ENCODE results near the gene BAX.
"Not testable (repeated sequence)": the region's sequence is repeated elsewhere in the genome, so short reads cannot be mapped to it uniquely, and the experiment has no call there.

BAX gene

DNA sequence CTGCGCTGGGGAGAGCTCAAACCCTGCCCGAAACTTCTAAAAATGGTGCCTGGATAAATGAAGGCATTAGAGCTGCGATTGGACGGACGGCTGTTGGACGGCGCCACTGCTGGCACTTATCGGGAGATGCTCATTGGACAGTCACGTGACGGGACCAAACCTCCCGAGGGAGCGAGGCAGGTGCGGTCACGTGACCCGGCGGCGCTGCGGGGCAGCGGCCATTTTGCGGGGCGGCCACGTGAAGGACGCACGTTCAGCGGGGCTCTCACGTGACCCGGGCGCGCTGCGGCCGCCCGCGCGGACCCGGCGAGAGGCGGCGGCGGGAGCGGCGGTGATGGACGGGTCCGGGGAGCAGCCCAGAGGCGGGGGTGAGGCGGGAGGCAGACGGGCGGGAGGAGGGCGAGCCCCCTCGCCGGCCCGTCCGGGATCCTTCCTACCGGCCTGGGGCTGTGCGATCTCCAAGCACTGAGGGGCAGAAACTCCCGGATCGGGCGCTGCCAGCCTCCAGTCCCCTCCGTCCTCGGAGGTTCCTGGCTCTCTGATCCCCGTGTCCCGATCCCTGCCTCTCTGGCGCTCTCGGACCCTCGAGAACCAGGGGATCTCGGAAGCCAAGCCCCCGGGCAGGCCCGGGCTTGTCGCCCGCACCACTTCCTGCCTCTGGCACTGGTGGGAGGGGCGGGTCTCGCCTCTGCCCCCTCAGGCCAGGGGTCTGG is at the start of gene BAX:
Gene BAX, plus strand, starts transcription at position 281 of the 713 bp plus-strand sequence. Its CDS starts 54 bp downstream, at position 335.
- DNase-seq, result peak; percentile 84

DNA sequence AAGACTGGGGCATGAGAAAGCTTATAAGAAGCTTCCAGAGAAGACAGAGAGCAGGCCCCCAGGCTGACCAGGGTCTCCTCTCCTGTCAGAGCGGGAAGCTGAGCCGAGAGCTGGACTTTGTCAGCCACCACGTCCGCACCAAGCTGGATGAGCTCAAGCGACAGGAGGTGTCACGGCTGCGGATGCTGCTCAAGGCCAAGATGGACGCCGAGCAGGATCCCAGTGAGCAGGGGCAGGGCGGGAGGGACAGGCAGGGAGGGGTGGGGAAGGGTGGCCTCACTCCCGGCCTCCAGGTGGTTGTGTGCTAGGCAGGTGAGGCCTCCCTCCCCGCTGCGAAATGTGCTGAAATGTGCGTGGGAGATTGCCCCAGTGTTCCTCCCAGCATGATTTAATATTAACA is 49.0 kb upstream of the BAX start:
- no peak for DNase-seq

GRCh38 chr19:48906324-48906723 is 48.4 kb upstream of the BAX start:
- DNase-seq, result no peak

DNA sequence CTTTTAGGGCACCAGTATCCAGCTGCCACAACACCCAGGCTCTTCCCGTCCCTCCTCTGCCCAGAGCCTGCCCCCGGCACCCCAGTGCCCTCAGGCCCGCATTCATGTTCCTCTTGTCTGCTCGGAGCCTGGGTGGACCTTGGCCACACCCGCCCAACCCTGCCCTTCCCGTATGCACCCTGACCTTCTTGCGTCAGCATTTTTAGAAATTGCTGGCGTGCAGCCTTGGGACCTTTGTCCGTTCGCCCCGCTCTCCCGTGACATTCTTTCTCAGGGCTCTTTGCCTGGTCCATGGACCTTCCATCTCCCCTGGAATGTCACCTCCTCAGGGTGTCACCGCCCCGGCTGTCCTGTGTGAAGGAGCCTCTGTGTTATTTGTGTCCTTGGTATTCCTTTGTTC is 47.0 kb upstream of the BAX start:
- no peak for DNase-seq

DNA sequence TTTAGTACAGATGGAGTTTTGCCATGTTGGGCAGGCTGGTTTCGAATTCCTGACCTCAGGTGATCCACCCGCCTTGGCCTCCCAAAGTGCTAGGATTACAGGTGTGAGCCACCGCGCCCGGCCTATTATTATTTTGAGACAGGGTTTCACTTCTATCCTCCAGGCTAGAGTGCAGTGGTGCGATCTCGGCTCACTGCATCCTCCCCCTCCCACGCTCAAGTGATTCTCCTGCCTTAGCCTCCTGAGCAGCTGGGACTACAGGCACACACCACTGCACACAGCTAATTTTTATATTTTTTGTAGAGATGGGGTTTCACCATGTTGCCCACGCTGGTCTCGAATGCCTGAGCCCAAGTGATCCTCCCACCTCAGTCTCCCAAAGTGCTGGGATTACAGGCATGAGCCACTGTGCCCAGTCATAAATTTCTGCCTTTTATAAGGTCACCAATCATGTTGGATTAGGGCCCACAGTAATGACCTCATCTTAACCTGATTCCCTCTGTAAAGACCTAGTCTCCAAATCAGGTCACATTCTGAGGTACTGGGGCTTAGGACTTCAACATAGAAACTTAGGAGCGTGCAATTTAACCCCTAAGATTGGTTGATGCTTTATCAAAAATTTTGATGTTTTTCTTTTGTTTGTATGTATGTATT is 45.1 kb upstream of the BAX start:
- not testable (repeated sequence) for DNase-seq

DNA sequence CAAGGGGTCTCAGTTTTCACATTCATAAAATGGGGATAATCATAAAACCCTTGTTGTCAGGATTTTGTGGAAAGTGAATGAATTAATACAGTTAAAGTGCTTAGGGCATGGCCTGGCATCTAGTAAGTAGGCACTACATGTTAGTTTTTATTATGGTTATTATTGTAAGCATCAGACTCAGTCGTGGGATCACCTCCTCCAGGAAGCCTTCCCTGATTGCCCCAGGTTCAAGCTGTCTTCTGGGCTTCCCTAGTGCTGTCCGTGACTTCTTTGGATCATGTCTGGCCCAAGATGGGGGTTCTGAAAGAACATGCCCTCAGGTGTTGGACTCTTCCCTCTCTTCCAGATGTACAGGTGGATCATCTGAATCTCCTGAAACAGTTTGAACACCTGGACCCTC is 43.9 kb upstream of the BAX start:
- no peak for DNase-seq

GRCh38 chr19:48913114-48913889 is 41.4 kb upstream of the BAX start:
- no peak for DNase-seq

DNA sequence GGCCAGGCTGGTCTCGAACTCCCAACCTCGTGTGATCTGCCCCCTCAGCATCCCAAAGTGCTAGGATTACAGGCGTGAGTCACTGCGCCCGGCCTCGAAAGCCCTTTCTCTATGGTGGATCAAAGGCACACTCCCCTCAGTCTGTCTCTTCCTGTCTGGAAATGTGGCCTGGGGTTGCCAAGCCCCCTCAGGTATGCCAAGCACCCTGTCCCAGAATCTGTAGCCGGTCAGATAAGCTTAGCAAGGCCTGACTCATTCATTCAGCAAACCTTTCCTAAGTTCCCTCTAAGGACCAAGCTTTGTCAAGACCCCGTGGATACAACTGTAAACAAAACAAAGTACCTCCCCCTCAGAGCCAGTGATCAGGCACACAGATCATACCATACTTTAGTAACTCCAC is 40.5 kb upstream of the BAX start:
- DNase-seq, result no peak

DNA sequence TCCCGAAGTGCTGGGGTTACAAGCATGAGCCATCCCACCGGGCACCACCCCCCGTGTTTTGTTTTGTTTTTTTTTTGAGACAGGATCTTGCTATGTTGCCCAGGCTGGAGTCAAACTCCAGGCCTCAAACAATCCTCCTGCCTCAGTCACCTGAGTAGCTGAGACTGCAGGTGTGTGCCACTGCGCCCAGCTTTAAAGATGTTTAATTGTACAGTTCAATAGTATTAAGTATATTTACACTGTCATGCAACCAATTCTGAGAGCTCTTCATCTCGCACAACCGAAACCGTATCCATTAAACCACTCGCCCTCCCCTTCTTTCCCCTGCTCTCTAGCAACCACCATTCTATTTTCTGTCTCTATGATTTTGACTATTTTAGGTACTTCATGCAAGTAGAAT is 38.9 kb upstream of the BAX start:
- DNase-seq, result peak; percentile 71

DNA sequence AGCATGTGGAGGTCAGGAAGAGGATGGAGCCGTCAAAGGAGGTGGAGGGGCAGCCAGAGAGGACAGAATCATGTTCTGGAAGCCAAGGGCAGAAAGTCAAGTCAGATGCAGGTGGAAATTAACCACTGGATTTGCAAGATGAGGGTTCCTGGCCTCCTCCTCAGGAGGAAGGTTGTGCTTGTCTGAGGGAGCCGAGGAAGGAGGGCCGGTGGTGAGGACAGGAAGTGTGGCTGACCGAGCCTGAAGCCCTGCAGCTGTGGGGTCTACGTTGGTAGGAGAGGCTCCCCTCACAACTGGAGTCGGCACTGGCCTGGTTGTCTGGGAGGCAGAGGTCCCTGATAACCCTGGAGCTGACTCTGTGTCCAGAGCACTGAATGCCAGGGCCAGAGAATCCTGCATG is 36.6 kb upstream of the BAX start:
- DNase-seq, result no peak

GRCh38 chr19:48918801-48919247 is 35.9 kb upstream of the BAX start:
- DNase-seq, result no peak

- not testable (repeated sequence) for DNase-seq
Measured at GRCh38 chr19:48919271-48919670, 35.4 kb upstream of the BAX start.

GRCh38 chr19:48920949-48921348 is 33.7 kb upstream of the BAX start:
- DNase-seq, result no peak

DNA sequence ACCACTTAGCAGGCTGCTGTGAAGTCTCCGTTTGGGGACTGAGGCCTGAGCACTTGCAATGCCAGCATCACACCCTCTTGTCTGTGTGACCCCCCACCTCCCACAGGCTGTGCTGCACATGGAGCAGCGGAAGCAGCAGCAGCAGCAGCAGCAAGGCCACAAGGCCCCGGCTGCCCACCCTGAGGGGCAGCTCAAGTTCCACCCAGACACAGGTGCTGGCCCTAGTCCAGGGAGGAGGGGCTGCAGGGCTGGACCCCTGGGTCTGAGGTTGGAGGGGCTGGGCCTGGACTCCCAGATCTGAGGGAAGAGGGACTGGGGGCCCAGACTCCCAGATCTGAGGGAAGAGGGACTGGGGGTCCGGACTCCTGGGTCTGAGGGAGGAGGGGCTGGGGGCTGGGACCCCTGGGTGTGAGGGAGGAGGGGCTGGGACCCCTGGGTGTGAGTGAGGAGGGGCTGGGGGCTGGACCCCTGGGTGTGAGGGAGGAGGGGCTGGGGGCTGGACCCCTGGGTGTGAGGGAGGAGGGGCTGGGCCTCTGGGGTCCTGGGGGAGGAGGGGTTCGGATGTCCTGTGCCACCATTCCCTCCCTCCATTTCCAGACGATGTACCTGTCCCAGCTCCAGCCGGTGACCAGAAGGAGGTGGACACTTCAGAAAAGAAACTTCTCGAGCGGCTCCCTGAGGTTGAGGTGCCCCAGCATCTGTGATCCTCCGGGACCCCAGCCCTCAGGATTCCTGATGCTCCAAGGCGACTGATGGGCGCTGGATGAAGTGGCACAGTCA is 32.8 kb upstream of the BAX start:
- DNase-seq, result no peak

- no peak for DNase-seq
Measured at GRCh38 chr19:48922548-48923490, 31.9 kb upstream of the BAX start.

GRCh38 chr19:48925240-48925843 is 29.3 kb upstream of the BAX start:
- no peak for DNase-seq

- DNase-seq, result not testable (repeated sequence)
Measured at GRCh38 chr19:48925890-48926289, 28.8 kb upstream of the BAX start.

DNA sequence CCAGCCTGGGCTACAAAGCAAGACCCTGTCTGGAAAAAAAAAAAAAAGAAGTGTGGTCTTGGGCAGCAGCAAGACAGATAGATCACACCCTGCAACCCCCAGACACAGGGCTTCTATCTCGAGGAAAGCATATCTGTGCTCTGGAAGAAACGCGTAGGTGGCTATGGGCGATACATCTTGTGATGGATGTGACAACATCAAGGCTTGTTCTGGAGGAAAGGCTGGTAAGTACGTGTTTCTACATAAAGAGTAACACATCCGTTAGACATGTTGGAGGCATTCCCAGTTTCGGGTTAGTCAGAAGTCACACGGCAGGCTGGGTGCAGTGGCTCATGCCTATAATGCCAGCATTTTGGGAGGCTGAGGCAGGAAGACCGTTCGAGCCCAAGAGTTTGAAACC is 27.8 kb upstream of the BAX start:
- DNase-seq, result peak; percentile 26

DNA sequence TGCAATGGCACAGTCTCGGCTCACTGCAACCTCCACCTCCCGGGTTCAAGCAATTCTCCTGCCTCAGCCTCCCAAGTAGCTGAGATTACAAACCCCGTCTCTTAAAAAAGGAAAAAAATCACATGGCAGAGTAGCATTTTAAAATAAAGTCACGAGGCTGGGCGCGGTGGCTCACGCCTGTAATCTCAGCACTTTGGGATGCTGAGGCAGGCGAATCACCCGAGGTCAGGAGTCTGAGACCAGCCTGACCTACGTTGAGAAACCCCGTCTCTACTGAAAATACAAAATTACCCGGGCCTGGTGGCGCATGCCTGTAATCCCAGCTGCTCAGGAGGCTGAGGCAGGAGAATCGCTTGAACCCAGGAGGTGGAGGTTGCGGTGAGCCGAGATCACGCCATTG is 27.0 kb upstream of the BAX start:
- not testable (repeated sequence) for DNase-seq

- no peak for DNase-seq
Measured at GRCh38 chr19:48928164-48929025, 26.3 kb upstream of the BAX start.

Data from NCI-H2029 treated with DMSO at 0.1 percent for 48 hours (cell line).